Fibroblast of upper back skin (primary cell): Measurements from ENCODE around the gene C1QL1.
A peak's percentile ranks its signal among the peaks of the same experiment; 100 is the strongest.

Experiments
- DNase-seq: peaks from one replicate; pipeline ENCODE4 v3.0.0-alpha.2; 2013

C1QL1 gene

GRCh38 chr17:44912763-44913544 lies 55.1 kb downstream of the C1QL1 start:
- DNase-seq, result no peak

- DNase-seq, result peak; percentile 46
Measured at GRCh38 chr17:44911133-44912001, 56.7 kb downstream of the C1QL1 start.

GRCh38 chr17:44910231-44911106 lies 57.6 kb downstream of the C1QL1 start:
- DNase-seq, result no peak
